Neural cell (in vitro differentiated cells): ENCODE results near the gene RDH11.

Experiments
- EP300 ChIP-seq: fragments of 450-650 bp; conservative IDR thresholded peaks from 2 replicates; pipeline ENCODE4 v1.6.1; 2014; ENCODE audit warnings: antibody characterized with exemption, mild to moderate bottlenecking, moderate library complexity; ENCODE audit not compliant: poor library complexity, severe bottlenecking
- EZH2 ChIP-seq: fragments of 200-600, 300-800 bp; shearing (Covaris generic), sonication (generic); IDR thresholded peaks from 2 replicates; pipeline ENCODE4 v1.6.1; 2014; ENCODE audit warnings: antibody characterized with exemption, low read length, borderline replicate concordance, mild to moderate bottlenecking; ENCODE audit not compliant: insufficient read depth, poor library complexity, severe bottlenecking
- MXI1 ChIP-seq: fragments of 450-650 bp; conservative IDR thresholded peaks from 2 replicates; pipeline ENCODE4 v1.6.1; 2014; ENCODE audit warnings: antibody characterized with exemption, mild to moderate bottlenecking; ENCODE audit not compliant: poor library complexity, severe bottlenecking
- POLR2AphosphoS5 ChIP-seq: IDR thresholded peaks from 2 replicates; pipeline ENCODE4 v1.6.1; 2012
- RAD21 ChIP-seq: fragments of 450-650 bp; conservative IDR thresholded peaks from 2 replicates; pipeline ENCODE4 v1.6.1; 2014; ENCODE audit warnings: antibody characterized with exemption, mild to moderate bottlenecking, moderate library complexity
- REST ChIP-seq: IDR thresholded peaks from 2 replicates; pipeline ENCODE4 v1.6.1; 2012; ENCODE audit warnings: borderline replicate concordance
- SMC3 ChIP-seq: fragments of 450-650 bp; conservative IDR thresholded peaks from 2 replicates; pipeline ENCODE4 v1.6.1; 2014; ENCODE audit warnings: antibody characterized with exemption, mild to moderate bottlenecking, moderate library complexity; ENCODE audit not compliant: poor library complexity
- TAF1 ChIP-seq: IDR thresholded peaks from 2 replicates; pipeline ENCODE4 v1.6.1; 2012; ENCODE audit warnings: low read depth
- TF ChIP-seq, protein P1 (sequence below): fragments of 450-650 bp; IDR thresholded peaks from 2 replicates; pipeline ENCODE4 v1.5.1; 2014; ENCODE audit warnings: antibody characterized with exemption, mild to moderate bottlenecking, moderate library complexity; ENCODE audit not compliant: poor library complexity, severe bottlenecking

GRCh38 chr14:67650151-67650550 is 45.4 kb downstream of the RDH11 start:
- TF ChIP-seq, protein P1, sequence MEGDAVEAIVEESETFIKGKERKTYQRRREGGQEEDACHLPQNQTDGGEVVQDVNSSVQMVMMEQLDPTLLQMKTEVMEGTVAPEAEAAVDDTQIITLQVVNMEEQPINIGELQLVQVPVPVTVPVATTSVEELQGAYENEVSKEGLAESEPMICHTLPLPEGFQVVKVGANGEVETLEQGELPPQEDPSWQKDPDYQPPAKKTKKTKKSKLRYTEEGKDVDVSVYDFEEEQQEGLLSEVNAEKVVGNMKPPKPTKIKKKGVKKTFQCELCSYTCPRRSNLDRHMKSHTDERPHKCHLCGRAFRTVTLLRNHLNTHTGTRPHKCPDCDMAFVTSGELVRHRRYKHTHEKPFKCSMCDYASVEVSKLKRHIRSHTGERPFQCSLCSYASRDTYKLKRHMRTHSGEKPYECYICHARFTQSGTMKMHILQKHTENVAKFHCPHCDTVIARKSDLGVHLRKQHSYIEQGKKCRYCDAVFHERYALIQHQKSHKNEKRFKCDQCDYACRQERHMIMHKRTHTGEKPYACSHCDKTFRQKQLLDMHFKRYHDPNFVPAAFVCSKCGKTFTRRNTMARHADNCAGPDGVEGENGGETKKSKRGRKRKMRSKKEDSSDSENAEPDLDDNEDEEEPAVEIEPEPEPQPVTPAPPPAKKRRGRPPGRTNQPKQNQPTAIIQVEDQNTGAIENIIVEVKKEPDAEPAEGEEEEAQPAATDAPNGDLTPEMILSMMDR: no peak
- TF ChIP-seq EZH2: no peak
- TF ChIP-seq RAD21: no peak
- no peak for TF ChIP-seq EP300
- no peak for TF ChIP-seq POLR2AphosphoS5
- no peak for TF ChIP-seq MXI1
- TF ChIP-seq TAF1: no peak
- no peak for TF ChIP-seq REST
- no peak for TF ChIP-seq SMC3
